HepG2 (cell line): ENCODE measurements around the gene EMC9. TPM values are rescaled to one million over a fixed set of nuclear protein-coding genes. Genes with fewer than 3 reads are reported as not detected.

Experiments
- ADNP ChIP-seq: sonication (generic); formaldehyde crosslinking; IDR thresholded peaks from 2 replicates; pipeline ENCODE4 v1.4.0; 2020; ENCODE audit warnings: missing genetic modification reagents
- DRAP1 ChIP-seq: IDR thresholded peaks from 2 replicates; pipeline ENCODE4 v1.6.1; 2016; ENCODE audit warnings: missing genetic modification reagents, missing compliant biosample characterization
- KIAA2018 ChIP-seq: sonication (generic); formaldehyde crosslinking; IDR thresholded peaks from 2 replicates; pipeline ENCODE4 v1.5.0; 2020; ENCODE audit warnings: mild to moderate bottlenecking, missing genetic modification reagents, borderline replicate concordance
- KLF12 ChIP-seq: sonication (generic); formaldehyde crosslinking; IDR thresholded peaks from 2 replicates; pipeline ENCODE4 v1.4.0; 2020; ENCODE audit warnings: missing genetic modification reagents, borderline replicate concordance
- KMT2A ChIP-seq: sonication (generic); formaldehyde crosslinking; IDR thresholded peaks from 2 replicates; pipeline ENCODE4 v1.4.0; 2020; ENCODE audit warnings: missing genetic modification reagents
- MXD4 ChIP-seq: IDR thresholded peaks from 2 replicates; pipeline ENCODE4 v1.6.1; 2016; ENCODE audit warnings: mild to moderate bottlenecking, missing biosample characterization, missing genetic modification reagents
- MYNN ChIP-seq: sonication (generic); formaldehyde crosslinking; IDR thresholded peaks from 2 replicates; pipeline ENCODE4 v1.4.0; 2020; ENCODE audit warnings: mild to moderate bottlenecking, low read depth, missing genetic modification reagents
- PAWR ChIP-seq: sonication (generic); formaldehyde crosslinking; IDR thresholded peaks from 2 replicates; pipeline ENCODE4 v1.4.0; 2020; ENCODE audit warnings: missing genetic modification reagents, mild to moderate bottlenecking, borderline replicate concordance
- PLRG1 ChIP-seq: fragments of 450-650 bp; conservative IDR thresholded peaks from 2 replicates; pipeline ENCODE4 v1.6.1; 2016
- REL ChIP-seq: sonication (generic); formaldehyde crosslinking; conservative IDR thresholded peaks from 2 replicates; pipeline ENCODE4 v1.8.0; 2022; ENCODE audit warnings: mild to moderate bottlenecking, missing genetic modification reagents, moderate library complexity
- RXRA ChIP-seq: sonication (generic); formaldehyde crosslinking; IDR thresholded peaks from 2 replicates; pipeline ENCODE4 v1.5.1; 2020; ENCODE audit warnings: missing genetic modification reagents
- SRSF9 ChIP-seq: fragments of 200-400 bp; formaldehyde crosslinking; IDR thresholded peaks from 2 replicates; pipeline ENCODE4 v1.6.1; 2018; ENCODE audit warnings: borderline replicate concordance, mild to moderate bottlenecking, low read depth, low read length; ENCODE audit not compliant: insufficient read depth, poor library complexity, severe bottlenecking
- SSRP1 ChIP-seq: IDR thresholded peaks from 2 replicates; pipeline ENCODE4 v1.6.1; 2016; ENCODE audit warnings: control low read depth
- THAP11 ChIP-seq: IDR thresholded peaks from 2 replicates; pipeline ENCODE4 v1.6.1; 2016; ENCODE audit warnings: missing biosample characterization, missing genetic modification reagents
- TSC22D2 ChIP-seq: sonication (generic); formaldehyde crosslinking; IDR thresholded peaks from 2 replicates; pipeline ENCODE4 v1.5.1; 2020; ENCODE audit warnings: missing genetic modification reagents, mild to moderate bottlenecking, borderline replicate concordance
- ZNF274 ChIP-seq: sonication (generic); formaldehyde crosslinking; IDR thresholded peaks from 2 replicates; pipeline ENCODE4 v1.5.1; 2020; ENCODE audit warnings: mild to moderate bottlenecking, missing genetic modification reagents
- ZNF782 ChIP-seq: sonication (generic); formaldehyde crosslinking; IDR thresholded peaks from 2 replicates; pipeline ENCODE4 v1.4.0; 2020; ENCODE audit warnings: missing genetic modification reagents, mild to moderate bottlenecking, borderline replicate concordance
- ZNF883 ChIP-seq: sonication (generic); formaldehyde crosslinking; IDR thresholded peaks from 2 replicates; pipeline ENCODE4 v1.5.1; 2020; ENCODE audit warnings: mild to moderate bottlenecking, missing genetic modification reagents; ENCODE audit errors: not compliant biosample characterization
- polyA plus RNA-seq, 8 experiments: library from polyadenylated mRNA; depleted of rRNA in 3 of 8; stranded (reverse) in 7 of 8; unstranded in 1 of 8; fragments of >200 nt; fragmentation: Illumina TruSeq in 4 of 8; extraction: Trizol in 4 of 8; gene quantifications; 2 replicates each; pipeline versions ENCODE4 v1.2.1 to v1.2.3, GENCODE V29; 2011 to 2016; ENCODE audit warnings: low read depth in 4 of 8, missing spikeins in 1 of 8, mixed read lengths in 1 of 8; ENCODE audit not compliant: insufficient read depth in 1 of 8
- total RNA-seq, 5 experiments: library from RNA; depleted of rRNA; stranded (reverse); fragments of >200 nt; fragmentation: Illumina TruSeq; extraction: Trizol; gene quantifications; 2 replicates each; pipeline ENCODE4 v1.2.3, GENCODE V29; 2016; ENCODE audit warnings: low read depth in 1 of 5
- TF ChIP-seq, protein P1 (sequence below): sonication (generic); formaldehyde crosslinking; IDR thresholded peaks from 2 replicates; pipeline ENCODE4 v1.9.0; 2021; ENCODE audit warnings: missing genetic modification reagents, borderline replicate concordance

Gene EMC9
- total and polyA plus RNA-seq, 2 of the 13 experiments (the other 11 are each of a cell fraction or from before 2014, with no cell fraction given) = 60.5 to 78.7 TPM

DNA sequence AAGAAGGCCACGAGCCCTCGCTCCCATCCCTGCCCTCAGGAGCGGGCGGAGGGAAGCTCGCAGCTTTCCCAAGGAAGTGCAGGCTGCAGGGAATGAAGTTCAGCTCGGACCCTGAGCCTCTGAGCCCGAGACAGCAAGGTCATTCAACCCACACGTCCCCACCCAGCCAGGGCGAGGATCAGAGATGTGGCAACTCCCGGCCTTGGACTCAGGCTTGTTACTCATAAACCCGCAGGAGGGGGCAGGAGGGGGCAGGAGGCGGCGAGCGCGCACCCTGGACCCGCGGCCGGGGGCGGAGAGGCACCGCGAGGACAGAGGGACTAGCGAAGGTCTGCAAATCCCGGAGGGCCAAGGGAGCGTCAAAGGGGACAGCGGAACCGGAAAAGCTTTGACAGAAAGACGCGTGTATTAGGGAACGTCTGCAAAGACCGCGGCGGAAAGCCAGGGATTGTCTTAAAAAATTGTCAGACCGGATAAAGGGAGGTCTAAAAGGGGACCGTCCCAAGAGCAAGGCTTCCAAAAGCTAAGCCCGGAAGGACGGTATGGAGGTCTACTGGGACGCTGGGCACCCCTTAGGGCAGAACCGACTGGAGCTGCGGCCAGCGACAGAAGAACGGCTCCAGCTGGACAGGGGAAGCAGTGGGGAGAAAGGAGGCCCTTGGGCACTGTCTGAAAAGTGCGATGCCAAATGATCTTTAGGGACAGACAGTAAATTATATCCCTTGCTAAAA, 27.4 kb downstream of the EMC9 start (continued):
- TF ChIP-seq DRAP1 (CRISPR knock-in tag) (peak; percentile 93), ZNF883 (CRISPR knock-in tag) (peak; percentile 90), MXD4 (no peak; the same call in none of the 2 replicates), ZNF274 (CRISPR knock-in tag) (peak; percentile 68; the same call in 1 of the 2 replicates), SRSF9 (no peak), ADNP (CRISPR knock-in tag) (peak; percentile 97), KIAA2018 (no peak; the same call in 1 of the 2 replicates), MYNN (CRISPR knock-in tag) (peak; percentile 48; the same call in 1 of the 2 replicates), KLF12 (peak; percentile 97), SSRP1 (no peak; the same call in 1 of the 2 replicates), ZNF782 (no peak; the same call in none of the 2 replicates), KMT2A (peak; percentile 99), THAP11 (CRISPR knock-in tag) (peak; percentile 89), REL (no peak), RXRA (CRISPR knock-in tag) (peak; percentile 100), PAWR (CRISPR knock-in tag) (peak; percentile 67; the same call in 1 of the 2 replicates), PLRG1 (no peak), TSC22D2 (CRISPR knock-in tag) (peak; percentile 89)
- TF ChIP-seq, protein P1, sequence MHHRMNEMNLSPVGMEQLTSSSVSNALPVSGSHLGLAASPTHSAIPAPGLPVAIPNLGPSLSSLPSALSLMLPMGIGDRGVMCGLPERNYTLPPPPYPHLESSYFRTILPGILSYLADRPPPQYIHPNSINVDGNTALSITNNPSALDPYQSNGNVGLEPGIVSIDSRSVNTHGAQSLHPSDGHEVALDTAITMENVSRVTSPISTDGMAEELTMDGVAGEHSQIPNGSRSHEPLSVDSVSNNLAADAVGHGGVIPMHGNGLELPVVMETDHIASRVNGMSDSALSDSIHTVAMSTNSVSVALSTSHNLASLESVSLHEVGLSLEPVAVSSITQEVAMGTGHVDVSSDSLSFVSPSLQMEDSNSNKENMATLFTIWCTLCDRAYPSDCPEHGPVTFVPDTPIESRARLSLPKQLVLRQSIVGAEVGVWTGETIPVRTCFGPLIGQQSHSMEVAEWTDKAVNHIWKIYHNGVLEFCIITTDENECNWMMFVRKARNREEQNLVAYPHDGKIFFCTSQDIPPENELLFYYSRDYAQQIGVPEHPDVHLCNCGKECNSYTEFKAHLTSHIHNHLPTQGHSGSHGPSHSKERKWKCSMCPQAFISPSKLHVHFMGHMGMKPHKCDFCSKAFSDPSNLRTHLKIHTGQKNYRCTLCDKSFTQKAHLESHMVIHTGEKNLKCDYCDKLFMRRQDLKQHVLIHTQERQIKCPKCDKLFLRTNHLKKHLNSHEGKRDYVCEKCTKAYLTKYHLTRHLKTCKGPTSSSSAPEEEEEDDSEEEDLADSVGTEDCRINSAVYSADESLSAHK = peak; percentile 92
